K562 treated with DMSO at 1 percent for 12 hours (cell line): ENCODE results near the gene GGN. TPM values are rescaled to one million over a fixed set of nuclear protein-coding genes. Genes with fewer than 3 reads are reported as not detected.

Experiments used
- total RNA-seq: library from RNA; unstranded; fragments of 300-600 nt; gene quantifications from 2 replicates; pipeline ENCODE4 v1.2.3, GENCODE V29; 2022; ENCODE audit not compliant: insufficient read depth

Gene GGN
- total RNA-seq: 0.61 and 1.0 TPM in 2 replicates

GRCh38 chr19:38387550-38388348, at the start of gene GGN:
GGN (minus strand) TSS chr19:38388034; CDS start chr19:38387261, 773 bp downstream.

DNA sequence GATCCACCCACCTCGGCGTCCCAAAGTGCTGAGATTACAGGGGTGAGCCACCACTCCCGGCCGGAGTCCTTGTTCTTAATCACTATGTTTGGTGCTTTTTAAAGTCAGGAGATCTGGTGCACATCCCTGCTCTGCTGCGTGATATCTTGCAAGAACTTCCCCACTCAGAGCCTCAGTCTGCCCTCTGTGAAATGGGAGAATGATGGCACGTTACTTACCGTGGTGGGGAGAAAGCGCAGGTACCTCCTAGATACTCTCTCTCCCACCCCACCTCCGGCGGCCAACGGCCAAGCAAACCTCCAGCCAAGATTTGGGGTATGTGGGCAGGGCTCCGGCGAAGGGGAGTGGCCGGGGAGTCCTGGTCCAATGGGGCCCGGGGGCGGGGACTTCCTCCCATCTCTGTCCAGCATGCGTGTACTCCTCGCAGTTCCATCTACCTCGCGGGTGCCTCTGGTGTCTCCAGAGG, 45.5 kb upstream of the GGN start, which contains the start of gene RYR1:
TSS of gene RYR1 (plus strand) at position 424 of the 466 bp plus-strand sequence. CDS start 139 bp downstream, outside the sequence.

GRCh38 chr19:38425810-38426466, 38.1 kb upstream of the GGN start, which contains the start of gene RASGRP4:
RASGRP4 (minus strand) TSS chr19:38426219; CDS start chr19:38426091, 128 bp downstream.

DNA sequence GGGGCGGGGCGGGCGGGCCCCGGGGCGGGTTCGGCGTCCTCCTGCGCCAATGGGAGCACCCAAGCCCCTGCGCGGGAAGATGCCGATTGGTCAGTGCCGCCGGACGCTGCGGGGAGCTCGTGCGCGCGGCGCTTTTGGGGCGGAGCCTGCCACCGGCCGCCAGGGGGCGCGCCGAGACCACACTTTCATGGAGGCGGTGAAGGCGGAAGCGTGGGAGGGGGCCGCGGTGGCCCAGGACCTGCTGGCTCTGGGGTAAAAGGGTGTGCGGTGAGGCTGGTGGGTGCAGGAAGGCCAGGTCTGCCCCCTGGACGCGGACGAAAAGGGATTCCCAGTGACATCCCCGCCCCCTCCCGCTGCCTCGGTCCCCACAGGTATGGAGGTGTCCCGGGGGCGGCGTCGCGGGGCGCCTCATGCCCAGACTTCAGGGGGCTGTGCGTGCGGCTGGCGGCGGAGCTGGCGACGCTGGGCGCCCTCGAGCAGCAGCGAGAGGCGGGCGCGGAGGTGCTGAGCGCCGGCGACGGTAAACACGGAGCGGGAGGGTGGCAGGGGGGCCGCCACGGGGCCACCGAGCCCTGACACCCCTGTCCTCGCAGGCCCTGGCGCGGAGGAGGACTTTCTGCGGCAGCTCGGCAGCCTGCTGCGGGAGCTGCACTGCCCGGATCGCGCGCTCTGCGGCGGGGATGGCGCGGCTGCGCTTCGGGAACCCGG, 15.3 kb upstream of the GGN start, which contains the start of gene FAM98C:
TSS of gene FAM98C (plus strand) at position 127 of the 708 bp plus-strand sequence. CDS start at position 188, 61 bp downstream.

GRCh38 chr19:38388349-38389100, 691 bp upstream of the GGN start, which contains the start of gene SPRED3:
SPRED3 (plus strand) TSS chr19:38388697; CDS start chr19:38390303, 1,606 bp downstream.

DNA sequence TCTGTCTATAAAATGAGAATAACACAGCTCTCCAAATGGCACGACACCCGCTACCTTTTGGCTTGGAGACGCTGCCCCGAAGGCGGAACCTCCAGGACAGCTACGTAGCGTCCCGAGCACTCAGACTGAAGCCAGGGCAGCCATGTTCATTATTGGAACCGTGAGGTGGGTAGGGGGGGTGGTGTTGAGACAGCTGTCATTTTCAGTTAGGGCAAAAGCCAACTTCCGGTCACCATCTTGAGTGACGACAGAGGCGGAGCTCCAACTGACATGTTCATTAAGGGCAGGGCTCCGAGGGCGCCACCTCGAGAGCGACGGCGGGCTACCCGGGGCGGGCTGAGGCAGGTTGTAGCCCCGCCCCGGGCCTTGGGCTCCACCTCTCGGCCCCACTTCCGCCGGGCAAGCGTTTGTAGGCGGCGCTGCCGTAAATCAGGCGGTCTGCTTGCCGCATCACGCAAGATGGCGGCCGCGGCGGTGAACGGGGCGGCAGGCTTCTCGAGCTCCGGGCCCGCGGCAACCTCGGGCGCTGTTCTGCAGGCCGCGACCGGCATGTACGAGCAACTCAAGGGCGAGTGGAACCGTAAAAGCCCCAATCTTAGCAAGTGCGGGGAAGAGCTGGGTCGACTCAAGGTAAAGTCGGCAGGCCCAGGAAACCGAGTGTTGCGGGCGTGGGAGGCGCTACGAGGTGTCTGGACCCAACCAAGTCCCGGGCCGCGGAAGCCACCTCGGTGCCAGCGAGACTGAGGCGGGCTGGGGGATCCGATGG, 13.3 kb downstream of the GGN start, which contains the start of gene PSMD8:
TSS of gene PSMD8 (plus strand) at position 240 of the 766 bp plus-strand sequence. CDS start at position 271, 31 bp downstream.

Other genes with a start within 250 kb of the GGN start
- 1.1 and 1.4 TPM in 2 replicates for gene DPF1, start 163.8 kb downstream of the GGN start, total RNA-seq
- gene PPP1R14A, start 131.7 kb downstream of the GGN start, total RNA-seq: 38.8 and 79.9 TPM in 2 replicates
- not detected in 2 replicates for gene SPINT2, start 123.5 kb downstream of the GGN start, total RNA-seq
- not detected in 2 replicates for gene C19orf33, start 83.8 kb downstream of the GGN start, total RNA-seq
- 286 and 399 TPM in 2 replicates for gene YIF1B, start 72.1 kb downstream of the GGN start, total RNA-seq
- 0.20 TPM in 1 of 2 replicates, not detected in the other for gene KCNK6, start 68.2 kb downstream of the GGN start, total RNA-seq
- 0.94 TPM in 1 of 2 replicates, not detected in the other for gene CATSPERG, start 52.2 kb downstream of the GGN start, total RNA-seq
- gene PSMD8, start 13.5 kb downstream of the GGN start, total RNA-seq: 304 and 323 TPM in 2 replicates
- gene SPRED3, start 663 bp upstream of the GGN start, total RNA-seq: 0.63 and 1.7 TPM in 2 replicates
- 35.3 and 45.5 TPM in 2 replicates for gene FAM98C, start 15.1 kb upstream of the GGN start, total RNA-seq
- 8.8 and 19.0 TPM in 2 replicates for gene RASGRP4, start 38.2 kb upstream of the GGN start, total RNA-seq
- gene RYR1, start 45.7 kb upstream of the GGN start, total RNA-seq: 0.57 and 7.7 TPM in 2 replicates
- gene MAP4K1, start 229.9 kb upstream of the GGN start, total RNA-seq: 0.46 TPM in 1 of 2 replicates, not detected in the other
- 599 and 724 TPM in 2 replicates for gene EIF3K, start 231.2 kb upstream of the GGN start, total RNA-seq